Stimulated activated CD4-positive, alpha-beta T cell treated with anti-CD3 and anti-CD28 coated beads, Interleukin-15, amount 100 ng/mL, for 24 hours (primary cell): ENCODE measurements around the gene ZNF276.
"Not testable (repeated sequence)": the region's sequence is repeated elsewhere in the genome, so short reads cannot be mapped to it uniquely, and the experiment has no call there.

ENCODE experiments used
- DNase-seq: peaks from one replicate; pipeline ENCODE4 v3.0.0-alpha.2; 2020

Gene ZNF276

GRCh38 chr16:89738072-89738377 is 16.7 kb downstream of the ZNF276 start:
- DNase-seq = no peak

DNA sequence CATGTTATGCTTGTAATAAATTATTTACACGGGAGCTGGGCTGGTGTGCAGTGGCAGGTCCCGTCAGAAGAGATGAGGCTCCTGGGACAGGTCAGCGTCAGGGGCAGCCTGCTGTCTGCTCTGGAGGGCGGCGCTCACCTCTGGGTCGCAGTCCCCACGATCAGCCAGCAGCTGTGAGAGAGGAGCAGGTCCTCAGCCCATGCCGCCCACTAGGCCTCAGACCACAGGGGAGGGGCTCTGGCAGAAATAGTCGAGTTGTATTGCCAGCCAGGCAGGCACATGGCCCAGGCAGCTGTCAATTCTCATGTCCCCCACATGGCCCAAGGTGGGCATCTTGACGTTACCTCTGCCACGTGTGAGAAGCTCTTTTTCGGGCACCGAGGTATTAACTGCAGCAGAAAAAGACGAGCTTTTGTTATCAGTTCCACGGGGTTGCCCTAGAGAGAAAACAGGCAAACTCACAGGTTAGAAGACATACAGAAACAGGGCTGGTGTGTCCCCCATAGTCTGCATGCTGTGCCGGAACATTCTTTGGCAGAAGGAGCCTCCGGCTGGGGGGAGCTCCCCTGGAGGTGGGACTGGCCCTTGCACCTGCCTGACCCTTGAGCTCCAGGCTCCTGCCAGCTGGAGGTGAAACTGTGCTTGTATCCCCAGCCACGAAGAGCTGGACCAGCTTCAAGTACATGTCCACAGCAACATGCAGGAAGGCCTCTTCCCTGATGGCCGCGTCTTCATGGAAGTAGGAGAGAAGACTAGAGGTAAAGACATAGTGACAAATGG is 17.4 kb downstream of the ZNF276 start:
- DNase-seq = no peak

- no peak for DNase-seq
Observed at GRCh38 chr16:89739383-89739782, 18.0 kb downstream of the ZNF276 start.

DNA sequence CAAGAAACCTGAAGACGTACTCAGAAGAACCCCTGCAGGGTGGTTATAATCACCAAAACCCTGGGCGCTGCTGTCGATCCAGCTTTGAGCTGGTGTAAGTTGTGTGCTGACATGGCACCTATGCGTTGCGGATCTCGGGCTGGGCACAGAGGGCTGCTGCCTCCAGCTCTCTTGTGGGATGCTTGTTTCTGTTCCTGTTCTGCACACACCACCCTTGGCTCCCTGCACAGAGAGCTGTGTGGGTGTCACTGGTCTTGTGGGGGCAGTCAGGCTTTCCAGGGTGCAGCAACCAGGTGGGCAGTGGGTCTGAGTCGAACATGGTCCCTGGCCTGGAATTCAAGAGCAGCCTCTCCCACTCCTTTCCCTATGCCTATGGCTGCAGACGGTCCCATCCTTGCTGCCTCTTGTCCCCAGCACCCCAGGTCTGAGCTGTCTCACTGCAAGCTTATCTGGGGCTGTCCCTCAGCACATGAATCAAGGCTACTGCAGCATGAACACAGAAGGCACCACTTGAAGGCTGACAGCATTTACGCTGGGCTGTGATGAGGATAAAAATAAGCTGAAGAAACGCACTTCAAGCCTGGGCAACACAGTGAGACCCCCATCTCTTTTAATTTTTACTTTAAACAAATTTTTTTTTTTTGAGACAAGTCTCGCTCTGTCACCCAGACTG is 20.1 kb downstream of the ZNF276 start:
- DNase-seq = no peak

GRCh38 chr16:89742948-89743347 is 21.6 kb downstream of the ZNF276 start:
- DNase-seq = no peak

- no peak for DNase-seq
Observed at GRCh38 chr16:89744813-89745212, 23.5 kb downstream of the ZNF276 start.

GRCh38 chr16:89746043-89746442 is 24.7 kb downstream of the ZNF276 start:
- DNase-seq = no peak

DNA sequence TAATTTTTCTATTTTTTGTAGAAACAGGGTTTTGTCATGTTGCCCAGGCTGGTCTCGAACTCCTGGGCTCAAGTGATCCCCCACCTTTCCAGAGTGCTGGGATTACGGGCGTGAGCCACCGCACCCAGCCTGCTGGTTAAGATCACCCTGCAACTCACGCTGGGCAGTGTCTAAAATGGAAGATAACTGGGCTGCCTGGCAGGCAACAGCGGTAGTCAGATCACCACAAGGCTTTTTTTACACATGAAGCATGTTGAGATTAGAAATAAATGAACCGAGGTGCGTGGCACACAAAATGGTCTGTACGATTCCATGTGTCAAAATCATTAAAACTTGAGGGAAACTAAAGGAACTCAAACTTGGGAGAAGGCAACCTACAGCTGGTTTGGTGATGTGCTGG is 26.7 kb downstream of the ZNF276 start:
- DNase-seq = no peak

GRCh38 chr16:89748921-89749320 is 27.6 kb downstream of the ZNF276 start:
- no peak for DNase-seq

DNA sequence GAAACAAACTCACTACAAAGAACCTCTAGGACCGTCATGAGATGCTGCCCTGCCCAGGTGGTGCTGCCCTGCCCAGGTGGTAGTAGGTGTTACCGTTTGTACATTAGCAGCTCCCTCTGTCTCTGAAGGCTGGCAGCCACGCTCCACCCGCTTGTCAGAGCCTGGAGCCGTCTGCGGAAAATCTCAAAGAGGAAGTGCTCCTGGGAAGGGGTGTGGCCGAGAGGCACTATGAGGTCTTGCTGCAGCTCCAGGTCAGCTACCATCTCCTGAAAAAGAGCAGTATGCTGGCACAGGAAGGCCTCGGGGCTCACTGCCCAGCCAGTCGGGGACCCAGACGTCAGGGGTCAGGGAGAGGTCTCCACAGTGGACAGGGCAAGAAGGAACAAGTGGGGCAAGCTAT is 28.3 kb downstream of the ZNF276 start:
- DNase-seq = no peak

DNA sequence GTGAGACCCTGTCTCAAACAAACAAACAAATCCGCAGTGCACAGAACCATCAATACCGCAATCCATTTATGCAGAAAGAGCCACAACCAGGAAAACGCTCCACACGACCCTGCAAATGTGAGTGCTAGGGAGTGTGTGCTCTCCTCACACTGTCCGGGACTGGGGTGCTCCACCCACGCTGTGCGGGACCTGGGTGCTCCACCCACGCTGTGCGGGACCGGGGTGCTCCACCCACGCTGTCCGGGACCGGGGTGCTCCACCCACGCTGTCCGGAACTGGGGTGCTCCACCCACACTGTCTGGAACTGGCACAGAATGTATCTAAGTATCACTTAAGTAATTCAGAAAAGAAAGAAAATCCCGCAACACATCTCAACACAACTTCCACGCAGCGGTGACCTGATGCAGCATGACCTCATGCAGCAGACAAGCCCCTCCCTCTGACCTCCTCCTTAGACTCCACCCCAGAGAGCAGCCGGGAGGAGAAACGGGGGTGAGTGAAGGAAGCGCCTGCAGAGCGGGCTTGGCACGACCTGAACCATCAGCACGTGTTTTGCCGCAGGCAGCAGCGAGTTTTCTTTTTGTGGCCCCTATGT is 38.5 kb downstream of the ZNF276 start:
- DNase-seq = no peak

DNA sequence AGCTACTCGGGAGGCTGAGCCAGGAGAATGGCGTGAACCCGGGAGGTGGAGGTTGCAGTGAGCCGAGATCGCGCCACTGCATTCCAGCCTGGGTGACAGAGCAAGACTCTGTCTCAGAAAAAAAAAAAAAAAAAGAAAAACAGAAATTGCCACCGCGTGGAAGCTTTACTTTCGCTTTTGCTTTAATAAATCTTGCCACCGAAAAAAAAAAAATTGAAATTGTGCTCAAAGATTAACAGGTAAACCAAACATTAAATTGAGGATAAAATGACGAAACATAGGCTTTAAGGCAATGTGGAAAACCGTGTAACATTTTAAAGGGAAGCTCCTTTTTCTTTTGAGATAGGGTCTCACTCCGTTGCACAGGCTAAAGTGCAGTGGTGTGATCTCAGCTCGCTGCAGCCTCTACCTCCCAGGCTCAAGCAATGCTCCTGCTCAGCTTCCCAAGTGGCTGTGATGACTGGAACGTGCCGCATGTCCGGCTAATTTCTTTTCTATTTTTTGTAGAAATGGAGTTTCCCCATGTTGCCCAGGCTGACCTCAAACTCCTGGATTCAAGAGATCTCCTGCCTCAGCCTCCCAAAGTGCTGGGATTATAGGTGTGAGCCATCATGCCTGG is 40.1 kb downstream of the ZNF276 start:
- DNase-seq = no peak

- peak; percentile 57 for DNase-seq
Observed at GRCh38 chr16:89764711-89765201, 43.4 kb downstream of the ZNF276 start.

GRCh38 chr16:89765292-89765830 is 44.0 kb downstream of the ZNF276 start:
- DNase-seq = no peak

DNA sequence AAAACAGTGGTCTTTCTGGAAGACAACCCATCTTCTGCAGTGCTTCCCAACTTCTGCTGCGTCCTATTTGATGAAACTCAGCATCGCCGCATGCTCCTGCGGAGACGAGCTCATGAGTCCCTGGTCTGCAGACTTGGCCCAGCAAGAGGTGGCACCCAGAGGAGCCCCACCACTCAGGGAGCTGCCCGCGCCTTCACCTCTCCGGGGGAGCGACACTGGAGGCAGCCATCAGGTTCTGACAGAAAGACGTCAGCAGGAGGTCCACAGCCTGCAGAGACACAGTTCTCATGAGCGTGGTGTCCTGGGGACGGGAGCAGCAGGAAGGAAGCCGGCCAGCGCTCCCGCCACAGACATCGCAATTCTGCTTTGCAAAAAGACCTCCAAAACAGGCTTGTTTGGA is 49.0 kb downstream of the ZNF276 start:
- DNase-seq = no peak

DNA sequence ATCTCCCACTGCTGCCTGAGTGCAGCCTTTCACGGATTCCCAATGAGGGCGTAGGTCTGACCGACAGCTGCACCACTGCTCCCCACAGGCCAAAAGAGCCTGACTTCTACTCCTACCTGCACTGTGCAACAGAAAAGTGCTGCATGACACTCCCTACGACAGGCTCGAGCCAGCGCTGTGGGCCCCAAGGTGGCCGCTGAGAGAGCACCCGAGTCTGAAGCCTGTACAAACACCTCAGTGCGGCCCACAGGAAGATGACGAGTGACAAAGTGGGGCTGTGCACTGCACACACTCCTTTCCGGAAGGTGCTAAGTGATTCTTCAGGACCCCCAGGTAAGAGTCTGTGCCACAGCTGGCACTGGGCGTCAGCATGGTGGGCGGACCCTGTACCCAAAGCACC is 53.9 kb downstream of the ZNF276 start:
- no peak for DNase-seq

GRCh38 chr16:89778211-89778610 is 56.9 kb downstream of the ZNF276 start:
- DNase-seq = not testable (repeated sequence)

- DNase-seq = no peak
Observed at GRCh38 chr16:89779231-89779908, 58.0 kb downstream of the ZNF276 start.

DNA sequence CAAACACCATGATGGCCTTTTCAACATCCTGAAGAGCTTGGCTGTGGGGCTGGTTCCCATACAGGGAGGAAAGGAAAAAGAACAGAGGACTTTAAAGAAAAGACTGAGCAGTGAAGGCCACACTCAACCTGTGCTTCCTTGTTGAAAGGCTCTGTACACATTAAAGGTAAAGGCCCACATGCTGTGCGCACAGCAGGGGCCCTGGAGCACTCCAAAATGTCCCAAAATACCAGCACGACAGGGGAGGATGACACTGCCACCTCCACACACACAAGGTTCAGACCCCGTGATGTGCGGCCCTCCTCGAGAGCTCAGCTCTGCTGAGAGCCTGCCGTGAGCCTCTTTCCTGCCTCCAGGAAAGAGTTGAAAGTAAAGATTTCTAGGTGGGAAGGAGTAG is 58.6 kb downstream of the ZNF276 start:
- DNase-seq = no peak

GRCh38 chr16:89782489-89782888 is 61.2 kb downstream of the ZNF276 start:
- no peak for DNase-seq

DNA sequence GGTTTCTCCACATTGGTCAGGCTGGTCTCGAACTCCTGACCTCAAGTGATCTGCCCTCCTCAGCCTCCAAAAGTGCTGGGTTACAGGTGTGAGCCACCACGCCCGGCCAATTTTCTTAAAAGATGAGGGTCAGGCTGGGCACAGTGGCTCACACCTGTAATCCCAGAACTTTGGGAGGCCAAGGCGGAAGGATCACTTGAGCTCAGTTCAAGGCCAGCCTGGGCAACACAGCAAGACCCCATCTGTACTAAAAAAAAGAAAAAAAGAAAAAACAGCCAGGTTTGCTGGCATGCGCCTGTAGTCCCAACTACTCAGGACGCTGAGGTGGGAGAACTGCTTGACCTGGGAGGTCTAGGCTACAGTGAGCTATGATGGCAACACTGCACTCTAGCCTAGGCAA is 62.6 kb downstream of the ZNF276 start:
- DNase-seq = not testable (repeated sequence)

DNA sequence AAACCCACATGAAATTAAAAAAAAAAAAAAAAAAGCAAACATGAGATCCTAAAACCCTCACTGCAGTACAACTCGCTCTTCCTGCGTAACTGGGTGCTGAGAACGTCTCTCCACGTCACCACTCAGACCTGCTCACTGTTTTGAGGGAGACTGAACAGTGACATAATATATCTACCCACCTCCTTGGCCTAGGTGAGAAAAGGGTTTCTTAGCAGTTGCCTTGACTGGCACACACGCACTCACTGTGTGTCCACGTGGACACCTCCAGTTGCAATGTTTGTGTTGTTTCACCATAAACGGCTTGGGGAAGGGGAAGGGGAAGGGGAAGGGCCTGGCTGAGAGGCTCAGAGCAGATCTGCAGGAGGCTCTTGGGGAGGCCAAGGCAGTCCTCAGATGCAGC is 63.1 kb downstream of the ZNF276 start:
- no peak for DNase-seq
